IMR-90 (cell line): ENCODE measurements around the gene NLGN1. TPM values are rescaled to one million over a fixed set of nuclear protein-coding genes. Genes with fewer than 3 reads are reported as not detected.

Experiments used
- ATAC-seq: fragments of 200-7000 bp; cut with Tn5 transposase; 2 replicates; pipeline ENCODE4 v1.9.1; 2020; ENCODE audit warnings: low read depth, mild to moderate bottlenecking, moderate library complexity
- BruUV-seq: library from RNA; stranded (reverse); fragments of 400-500 nt; replicated peaks from 2 replicates; lab custom pipeline; 2021; lab: Mats Ljungman, UMichigan
- CTCF ChIA-PET: fragments of 300-600 bp; formaldehyde crosslinking; extraction: SDS; loops from one replicate; lab custom pipeline; 2021; ENCODE audit warnings: antibody characterized with exemption; lab: Yijun Ruan, JAX
- POLR2A ChIA-PET: fragments of 300-600 bp; sonication (Branson Sonifier 250); formaldehyde crosslinking; loops from one replicate; lab custom pipeline; 2022; ENCODE audit warnings: antibody characterized with exemption; ENCODE audit not compliant: unreplicated experiment; lab: Charles Lee
- DNase-seq: peaks from one replicate; pipeline ENCODE4 v3.0.0; 2013
- H2AFZ ChIP-seq: replicated peaks from 2 replicates; pipeline ENCODE3; 2013; ENCODE audit warnings: low read length, mild to moderate bottlenecking; ENCODE audit not compliant: poor library complexity
- H2AK5ac ChIP-seq: 2 replicates; pipeline ENCODE4 v1.6.1; 2013; ENCODE audit warnings: low read depth, low read length, inconsistent platforms
- H2AK9ac ChIP-seq: replicated peaks from 2 replicates; pipeline ENCODE3; 2013; ENCODE audit warnings: mild to moderate bottlenecking, low read depth, low read length, moderate library complexity; ENCODE audit not compliant: poor library complexity
- H2BK120ac ChIP-seq: 2 replicates; pipeline ENCODE4 v1.6.1; 2013; ENCODE audit warnings: low read depth, low read length, inconsistent platforms
- H2BK15ac ChIP-seq: 3 replicates; pipeline ENCODE4 v1.6.1; 2013; ENCODE audit warnings: low read depth, low read length, inconsistent platforms
- H2BK20ac ChIP-seq: 2 replicates; pipeline ENCODE4 v1.6.1; 2013; ENCODE audit warnings: low read depth, mild to moderate bottlenecking, inconsistent platforms, low read length, moderate library complexity
- H2BK5ac ChIP-seq: 2 replicates; pipeline ENCODE4 v1.6.1; 2013; ENCODE audit warnings: mild to moderate bottlenecking, low read depth, low read length, inconsistent platforms; ENCODE audit not compliant: poor library complexity, severe bottlenecking
- H3K14ac ChIP-seq: replicated peaks from 2 replicates; pipeline ENCODE4 v1.6.1; 2013; ENCODE audit warnings: low read depth, low read length, inconsistent platforms
- H3K18ac ChIP-seq: 2 replicates; pipeline ENCODE4 v1.6.1; 2013; ENCODE audit warnings: low read depth, low read length, control low read depth
- H3K23ac ChIP-seq: 2 replicates; pipeline ENCODE4 v1.6.1; 2013; ENCODE audit warnings: low read depth, low read length, inconsistent platforms
- H3K27ac ChIP-seq: 2 replicates; pipeline ENCODE4 v1.5.1; 2013; ENCODE audit warnings: mild to moderate bottlenecking, control low read depth, low read length; ENCODE audit not compliant: insufficient read depth
- H3K27me3 ChIP-seq: 2 replicates; pipeline ENCODE4 v1.6.1; 2013; ENCODE audit warnings: low read length; ENCODE audit not compliant: control insufficient read depth, insufficient read depth
- H3K36me3 ChIP-seq: 2 replicates; pipeline ENCODE4 v1.6.1; 2013; ENCODE audit warnings: low read length, mixed read lengths; ENCODE audit not compliant: control insufficient read depth, insufficient read depth
- H3K4ac ChIP-seq: 2 replicates; pipeline ENCODE4 v1.6.1; 2013; ENCODE audit warnings: low read depth, low read length, inconsistent platforms
- H3K4me1 ChIP-seq: 2 replicates; pipeline ENCODE4 v1.6.1; 2013; ENCODE audit warnings: low read length, mixed read lengths; ENCODE audit not compliant: control insufficient read depth, insufficient read depth
- H3K4me2 ChIP-seq: 2 replicates; pipeline ENCODE4 v1.6.1; 2013; ENCODE audit warnings: low read depth, mild to moderate bottlenecking, control low read depth, low read length, moderate library complexity
- H3K4me3 ChIP-seq: 2 replicates; pipeline ENCODE4 v1.5.1; 2013; ENCODE audit warnings: low read depth, mild to moderate bottlenecking, control low read depth, low read length, moderate library complexity; ENCODE audit not compliant: insufficient read depth
- H3K56ac ChIP-seq: 2 replicates; pipeline ENCODE4 v1.6.1; 2013; ENCODE audit warnings: low read length, inconsistent platforms; ENCODE audit not compliant: insufficient read depth; ENCODE audit errors: extremely low read depth
- H3K79me1 ChIP-seq, 2 experiments: 2 replicates each; pipeline ENCODE4 v1.6.1; 2013; ENCODE audit warnings: low read length in 2 of 2, inconsistent platforms in 1 of 2, low read depth in 1 of 2
- H3K9ac ChIP-seq: 2 replicates; pipeline ENCODE4 v1.6.1; 2013; ENCODE audit warnings: low read depth, low read length, control low read depth
- H3K9me1 ChIP-seq: 2 replicates; pipeline ENCODE4 v1.6.1; 2013; ENCODE audit warnings: low read length, inconsistent platforms; ENCODE audit not compliant: insufficient read depth
- H3K9me3 ChIP-seq: 2 replicates; pipeline ENCODE4 v1.6.1; 2013; ENCODE audit warnings: low read length; ENCODE audit not compliant: control insufficient read depth, insufficient read depth
- H4K20me1 ChIP-seq: 2 replicates; pipeline ENCODE4 v1.6.1; 2013; ENCODE audit warnings: low read length, inconsistent platforms; ENCODE audit not compliant: insufficient read depth
- H4K5ac ChIP-seq: 2 replicates; pipeline ENCODE4 v1.6.1; 2013; ENCODE audit warnings: mild to moderate bottlenecking, low read depth, low read length, control low read depth
- H4K8ac ChIP-seq, 2 experiments: 2 replicates each; pipeline ENCODE4 v1.6.1; 2013; ENCODE audit warnings: low read depth in 2 of 2, low read length in 2 of 2, control low read depth in 1 of 2, inconsistent platforms in 1 of 2
- H4K91ac ChIP-seq: 2 replicates; pipeline ENCODE4 v1.6.1; 2013; ENCODE audit warnings: low read depth, low read length, inconsistent platforms; ENCODE audit not compliant: insufficient read depth
- BHLHE40 ChIP-seq: fragments of 150-350 bp; IDR thresholded peaks from 2 replicates; pipeline ENCODE4 v1.6.1; 2016; ENCODE audit warnings: mild to moderate bottlenecking, low read depth, low read length
- NFE2L2 ChIP-seq: fragments of 150-350 bp; IDR thresholded peaks from 2 replicates; pipeline ENCODE4 v1.6.1; 2016; ENCODE audit warnings: low read depth, mild to moderate bottlenecking, low read length
- RAD21 ChIP-seq: IDR thresholded peaks from 2 replicates; pipeline ENCODE4 v1.6.1; 2012; ENCODE audit warnings: low read length, improper control_type of control experiment
- RCOR1 ChIP-seq: IDR thresholded peaks from 2 replicates; pipeline ENCODE4 v1.6.1; 2012; ENCODE audit warnings: mild to moderate bottlenecking, low read length, improper control_type of control experiment; ENCODE audit not compliant: insufficient replicate concordance
- SMC3 ChIP-seq: fragments of 150-350 bp; IDR thresholded peaks from 2 replicates; pipeline ENCODE4 v1.6.1; 2016; ENCODE audit warnings: low read depth, mild to moderate bottlenecking, antibody characterized with exemption, low read length, moderate library complexity
- WGBS, 2 experiments: methylation state at CpG; one replicate each; pipeline versions ENCODE4 v1.1.5 to v1.1.7; 2013; ENCODE audit warnings: missing lambda C conversion rate in 2 of 2; ENCODE audit not compliant: insufficient read length in 1 of 2; ENCODE audit errors: extremely low coverage in 2 of 2; 5-methylcytosine and 5-hydroxymethylcytosine counted together
- dilution Hi-C: fragments of 300-500 bp; cut with HindIII; formaldehyde crosslinking; loops from one replicate; pipeline ENCODE4 v1.14.3; 2018; ENCODE audit warnings: low sequenced_read_pairs; ENCODE audit not compliant: unreplicated experiment
- in situ Hi-C: fragments of 300-500 bp; cut with MboI; formaldehyde crosslinking; loops from 3 replicates; pipeline ENCODE4 v1.14.3; 2019; ENCODE audit warnings: low sequenced_read_pairs, inconsistent platforms, mixed read lengths
- intact Hi-C: fragments of 100-400 bp; cut with micrococcal nuclease; formaldehyde crosslinking; loops from 2 replicates; pipeline ENCODE4 v1.10.0; 2022
- polyA plus RNA-seq, 3 experiments: library from polyadenylated mRNA; depleted of rRNA; stranded (reverse); fragments of >200 nt; gene quantifications; 2 replicates each; pipeline ENCODE4 v1.2.3, GENCODE V29; 2012; ENCODE audit warnings: low replicate concordance in 1 of 3
- total RNA-seq: library from RNA; depleted of rRNA; stranded (reverse); fragments of >200 nt; gene quantifications from 2 replicates; pipeline ENCODE4 v1.2.3, GENCODE V29; 2012
- TF ChIP-seq, protein P1 (sequence below): conservative IDR thresholded peaks from 2 replicates; pipeline ENCODE4 v1.5.1; 2012; ENCODE audit warnings: mild to moderate bottlenecking, low read depth, low read length, improper control_type of control experiment
- TF ChIP-seq, protein P2 (sequence below): fragments of 150-350 bp; IDR thresholded peaks from 2 replicates; pipeline ENCODE4 v1.6.1; 2016; ENCODE audit warnings: low read depth, mild to moderate bottlenecking, low read length, moderate library complexity, borderline replicate concordance

NLGN1 gene
- total and polyA plus RNA-seq, 2 of the 4 experiments (the other 2 are of a cell fraction): 1.8 to 12.5 TPM

DNA sequence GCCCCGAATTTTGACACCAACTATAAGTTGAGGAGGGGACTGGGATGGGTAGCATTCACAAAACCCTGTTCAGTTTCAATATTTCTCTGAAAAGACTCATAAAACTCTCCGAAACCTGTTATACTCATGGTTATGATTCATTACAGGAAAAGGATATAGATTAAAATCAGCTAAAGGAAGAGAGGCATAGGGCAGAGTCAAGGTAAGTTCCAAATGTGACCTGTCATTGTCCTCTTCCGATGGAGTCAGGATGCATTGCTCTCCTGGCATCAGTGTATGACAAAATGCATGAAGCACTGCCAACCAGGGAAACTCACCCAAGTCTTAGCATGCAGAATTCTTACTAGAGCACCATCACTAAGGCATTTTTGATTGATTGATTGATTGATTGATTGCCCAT is 936.6 kb downstream of the NLGN1 start:
- Histone ChIP-seq H4K8ac (no peak overlapping the region), H3K4me3 (no peak overlapping the region), H3K18ac (no peak overlapping the region), H3K79me1 (no peaks in the 10 kb centered on the region), H4K5ac (no peak overlapping the region), H2BK15ac (no peak overlapping the region), H3K4me2 (no peak overlapping the region), H3K36me3 (no peaks in the 10 kb centered on the region), H3K14ac (no peak overlapping the region), H3K23ac (no peak overlapping the region), H2AK5ac (no peak overlapping the region), H4K20me1 (no peaks in the 10 kb centered on the region), H2BK5ac (no peak overlapping the region), H2AK9ac (no peak overlapping the region), H4K91ac (no peak overlapping the region), H3K4me1 (0 out of 2 replicates have a peak, but pooled peaks cover 3% of the 10 kb centered on the region), H3K27me3 (no peaks in the 10 kb centered on the region), H3K9me1 (no peaks in the 10 kb centered on the region), H3K9ac (no peak overlapping the region), H3K56ac (no peak overlapping the region), H3K4ac (no peak overlapping the region), H3K9me3 (no peaks in the 10 kb centered on the region), H2BK20ac (no peak overlapping the region), H3K27ac (no peak overlapping the region), H2AFZ (no peak overlapping the region), H2BK120ac (no peak overlapping the region)
- CTCF ChIA-PET: no interaction called here
- DNase-seq: no peak
- WGBS, 2 experiments: 100% methylated on average over 1 of the region's 3 CpGs; no CpG with 5 or more reads in 1 of the 2 experiments
- intact Hi-C loops: no loop called here
- no peak for TF ChIP-seq RAD21
- TF ChIP-seq, protein P1, sequence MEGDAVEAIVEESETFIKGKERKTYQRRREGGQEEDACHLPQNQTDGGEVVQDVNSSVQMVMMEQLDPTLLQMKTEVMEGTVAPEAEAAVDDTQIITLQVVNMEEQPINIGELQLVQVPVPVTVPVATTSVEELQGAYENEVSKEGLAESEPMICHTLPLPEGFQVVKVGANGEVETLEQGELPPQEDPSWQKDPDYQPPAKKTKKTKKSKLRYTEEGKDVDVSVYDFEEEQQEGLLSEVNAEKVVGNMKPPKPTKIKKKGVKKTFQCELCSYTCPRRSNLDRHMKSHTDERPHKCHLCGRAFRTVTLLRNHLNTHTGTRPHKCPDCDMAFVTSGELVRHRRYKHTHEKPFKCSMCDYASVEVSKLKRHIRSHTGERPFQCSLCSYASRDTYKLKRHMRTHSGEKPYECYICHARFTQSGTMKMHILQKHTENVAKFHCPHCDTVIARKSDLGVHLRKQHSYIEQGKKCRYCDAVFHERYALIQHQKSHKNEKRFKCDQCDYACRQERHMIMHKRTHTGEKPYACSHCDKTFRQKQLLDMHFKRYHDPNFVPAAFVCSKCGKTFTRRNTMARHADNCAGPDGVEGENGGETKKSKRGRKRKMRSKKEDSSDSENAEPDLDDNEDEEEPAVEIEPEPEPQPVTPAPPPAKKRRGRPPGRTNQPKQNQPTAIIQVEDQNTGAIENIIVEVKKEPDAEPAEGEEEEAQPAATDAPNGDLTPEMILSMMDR: no peak
- TF ChIP-seq RCOR1: no peak
- no peak for TF ChIP-seq SMC3
- TF ChIP-seq BHLHE40: no peak
- TF ChIP-seq, protein P2, sequence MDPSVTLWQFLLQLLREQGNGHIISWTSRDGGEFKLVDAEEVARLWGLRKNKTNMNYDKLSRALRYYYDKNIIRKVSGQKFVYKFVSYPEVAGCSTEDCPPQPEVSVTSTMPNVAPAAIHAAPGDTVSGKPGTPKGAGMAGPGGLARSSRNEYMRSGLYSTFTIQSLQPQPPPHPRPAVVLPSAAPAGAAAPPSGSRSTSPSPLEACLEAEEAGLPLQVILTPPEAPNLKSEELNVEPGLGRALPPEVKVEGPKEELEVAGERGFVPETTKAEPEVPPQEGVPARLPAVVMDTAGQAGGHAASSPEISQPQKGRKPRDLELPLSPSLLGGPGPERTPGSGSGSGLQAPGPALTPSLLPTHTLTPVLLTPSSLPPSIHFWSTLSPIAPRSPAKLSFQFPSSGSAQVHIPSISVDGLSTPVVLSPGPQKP: no peak
- TF ChIP-seq NFE2L2: no peak
- POLR2A ChIA-PET: no interaction called here
- in situ Hi-C loops: no loop called here
- no peak for ATAC-seq
- dilution Hi-C loops: no loop called here
- no TSS peak for BruUV-seq
